Activated CD4-positive, alpha-beta T cell treated with anti-CD3 and anti-CD28 coated beads, Interleukin-2, amount 50 U/mL, for 24 hours (primary cell): ENCODE results near the gene TMEM247.
"Not testable (repeated sequence)": the region's sequence is repeated elsewhere in the genome, so short reads cannot be mapped to it uniquely, and the experiment has no call there.

Experiments used
- DNase-seq, 2 donors: peaks; one replicate each; pipeline ENCODE4 v3.0.0-alpha.2; 2020; ENCODE audit warnings: low read depth in 1 of 2, low spot score in 1 of 2

TMEM247 gene

DNA sequence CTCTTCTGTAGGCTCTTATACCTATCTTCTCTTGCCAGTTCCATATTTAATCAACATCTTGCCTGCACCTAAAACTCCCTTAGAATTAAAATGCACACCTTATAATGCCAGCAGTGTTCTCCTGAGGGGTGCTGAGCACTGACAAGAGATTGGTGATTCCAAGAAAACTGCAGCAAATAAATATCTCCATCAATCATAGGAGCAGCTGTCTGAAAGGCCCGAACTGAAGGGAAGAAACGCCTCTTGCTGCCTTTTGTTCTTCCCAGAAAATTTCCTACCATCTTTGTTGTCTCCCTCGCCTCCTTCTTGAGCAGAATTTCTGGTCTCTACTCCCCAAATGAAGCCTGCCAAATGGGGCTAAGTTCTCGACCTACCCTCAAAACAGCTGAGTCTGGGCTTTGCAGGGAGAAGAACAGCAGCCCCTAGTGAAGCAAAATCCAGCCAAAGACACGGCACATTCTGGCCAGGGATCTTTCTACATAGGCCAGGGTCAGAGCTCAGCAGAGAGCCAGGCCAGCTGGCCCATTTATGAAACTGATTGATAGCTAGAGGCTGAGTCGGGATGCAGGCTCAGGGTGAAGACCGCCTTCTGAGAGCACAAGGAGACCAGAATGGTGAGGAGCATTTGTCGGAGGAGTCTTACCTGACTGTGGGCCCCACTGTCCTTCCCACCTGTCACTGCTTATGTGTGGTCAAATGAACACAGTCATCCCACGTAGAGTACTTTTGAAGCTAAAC, 20.4 kb upstream of the TMEM247 start:
- no peak for DNase-seq

DNA sequence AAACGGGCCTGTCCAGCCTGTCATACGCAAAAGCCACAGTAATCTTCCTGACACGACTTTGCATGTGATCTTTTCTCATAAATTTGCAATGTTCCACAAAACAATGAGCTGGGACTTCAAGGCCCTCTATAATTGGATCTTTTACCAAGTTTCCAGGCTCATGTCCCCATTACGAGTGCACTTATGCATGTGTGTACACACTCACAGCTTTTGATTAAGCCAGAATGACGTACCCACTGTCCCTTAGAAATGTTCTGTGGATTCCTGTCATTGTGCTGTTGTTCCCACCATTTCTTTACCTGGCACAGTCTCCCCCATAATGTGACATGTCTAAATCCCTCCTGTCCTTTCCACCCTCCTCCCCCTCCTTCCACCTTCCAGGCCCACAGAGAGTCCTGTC, 19.7 kb upstream of the TMEM247 start:
- DNase-seq: no peak

DNA sequence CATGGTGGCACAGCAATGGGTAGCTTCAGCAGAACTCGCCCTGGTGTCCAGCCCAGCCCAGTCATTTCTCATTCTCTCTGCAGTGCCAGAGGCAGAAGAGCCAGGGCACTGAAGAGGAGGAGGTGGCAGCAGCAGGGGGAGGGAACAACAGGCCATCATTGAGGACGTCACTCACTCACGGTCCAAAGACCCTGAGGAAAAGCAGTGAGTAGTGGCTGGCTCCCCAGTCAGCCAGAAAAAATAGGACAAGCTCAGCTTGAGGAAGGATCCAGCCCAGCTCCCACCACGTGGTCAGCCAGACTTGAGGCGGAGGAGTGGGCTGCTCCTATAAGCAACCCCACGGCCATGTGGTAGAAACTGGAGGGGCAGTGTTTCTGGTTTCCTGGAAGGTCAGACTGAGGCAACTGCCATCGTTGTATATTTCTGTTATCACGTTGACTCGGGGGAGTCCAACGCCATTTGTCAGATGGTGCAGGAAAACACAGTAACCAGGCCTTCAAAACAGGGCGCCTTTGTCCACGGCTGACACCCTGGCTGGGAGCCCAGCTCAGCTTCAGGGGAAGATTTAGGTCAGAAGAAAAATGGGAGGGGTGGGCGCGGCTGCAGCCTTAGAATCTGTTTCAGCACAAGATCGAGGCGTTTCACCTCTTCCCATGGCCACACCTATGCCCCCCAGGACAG, 19.0 kb upstream of the TMEM247 start:
- no peak for DNase-seq

DNA sequence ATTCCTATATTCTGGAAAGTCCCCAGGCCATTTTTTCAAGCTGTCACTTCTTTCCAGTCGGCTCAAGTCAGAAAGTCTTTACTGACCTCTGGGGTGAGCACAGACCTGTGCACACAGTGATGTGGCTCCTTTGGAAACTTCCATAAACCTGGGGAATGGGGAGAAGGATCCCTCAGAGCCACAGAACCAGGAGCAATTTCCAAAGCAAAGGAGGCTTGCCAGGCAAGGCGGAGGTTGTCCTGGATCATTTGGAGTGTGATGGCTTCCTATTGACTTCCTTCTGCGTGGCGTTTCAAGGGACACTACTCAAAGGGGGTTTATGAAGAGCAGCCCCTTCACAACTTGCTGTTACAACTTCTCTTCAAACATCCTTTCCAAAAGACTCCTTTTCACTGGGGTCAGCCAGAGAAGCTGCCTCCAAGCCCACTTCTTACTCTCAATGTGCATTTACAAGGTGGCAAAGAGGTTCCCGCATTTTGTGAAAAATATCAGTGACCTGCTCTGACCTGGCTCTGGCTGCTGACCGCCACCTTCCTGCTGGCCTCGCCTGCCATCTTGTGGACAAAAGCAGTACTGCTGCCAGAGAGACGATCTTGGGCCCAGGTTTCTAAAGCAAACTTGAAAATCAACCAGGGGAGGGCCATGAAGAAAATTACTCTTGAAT, 18.2 kb upstream of the TMEM247 start:
- DNase-seq: peak; percentile 55 to 66

DNA sequence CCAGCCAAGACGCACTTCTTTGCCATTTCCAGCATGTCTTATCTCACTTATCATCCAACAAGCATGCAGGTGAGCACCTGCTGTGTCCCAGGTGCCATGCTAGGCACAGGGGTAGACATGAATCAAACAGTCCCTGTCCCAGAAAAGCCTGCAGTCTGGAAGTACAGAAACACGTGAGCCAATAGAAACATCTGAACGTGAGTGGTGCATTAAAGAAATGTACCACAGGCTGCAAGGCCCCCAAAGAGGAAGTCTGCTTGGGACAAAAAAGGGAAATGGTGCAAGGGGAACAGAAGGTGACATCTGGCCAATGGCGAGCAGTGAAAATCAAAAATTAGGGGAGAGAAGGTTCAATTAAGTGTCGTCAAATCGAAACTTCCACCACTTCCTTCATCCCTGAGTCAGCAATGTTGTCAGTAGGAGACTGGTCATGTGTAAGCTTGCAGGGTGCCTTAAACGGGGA, 17.6 kb upstream of the TMEM247 start:
- no peak for DNase-seq

DNA sequence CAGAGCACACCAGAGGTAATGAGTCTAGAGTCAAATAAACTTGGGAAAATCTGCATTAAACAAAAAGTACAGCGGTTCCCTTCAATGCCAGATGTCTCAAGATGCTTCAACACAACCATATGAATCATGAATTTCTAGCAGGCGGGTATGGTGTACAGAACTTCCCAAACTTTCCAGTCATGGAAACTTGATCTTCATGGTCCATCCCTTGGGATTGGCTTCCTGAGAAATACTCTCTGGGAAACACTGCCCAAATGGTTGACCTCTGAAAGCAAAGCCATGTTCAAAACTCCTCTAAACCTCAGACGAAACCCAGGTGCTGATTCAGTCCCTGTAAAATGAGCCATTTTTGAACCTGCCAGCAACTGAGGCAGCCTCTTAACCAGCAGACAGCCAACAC, 16.4 kb upstream of the TMEM247 start:
- no peak for DNase-seq

DNA sequence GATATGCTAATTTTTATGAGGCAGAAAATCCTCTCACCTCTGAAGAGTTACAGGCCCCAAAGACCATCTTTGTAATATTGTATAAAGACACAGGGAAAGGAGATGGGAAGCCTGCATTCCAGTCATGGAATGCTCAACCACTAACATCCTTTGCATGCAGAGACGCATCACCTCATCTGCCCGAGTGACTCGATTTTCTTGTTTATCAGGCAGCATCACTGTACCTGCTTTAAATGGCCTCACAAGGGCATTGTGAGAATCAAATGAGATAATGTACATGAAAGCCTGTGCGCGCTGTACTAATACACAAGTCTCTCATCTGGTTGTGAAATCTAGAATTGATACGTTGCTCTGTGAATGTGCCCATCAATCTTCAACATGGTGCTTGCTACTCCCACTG, 10.2 kb upstream of the TMEM247 start:
- DNase-seq: no peak

DNA sequence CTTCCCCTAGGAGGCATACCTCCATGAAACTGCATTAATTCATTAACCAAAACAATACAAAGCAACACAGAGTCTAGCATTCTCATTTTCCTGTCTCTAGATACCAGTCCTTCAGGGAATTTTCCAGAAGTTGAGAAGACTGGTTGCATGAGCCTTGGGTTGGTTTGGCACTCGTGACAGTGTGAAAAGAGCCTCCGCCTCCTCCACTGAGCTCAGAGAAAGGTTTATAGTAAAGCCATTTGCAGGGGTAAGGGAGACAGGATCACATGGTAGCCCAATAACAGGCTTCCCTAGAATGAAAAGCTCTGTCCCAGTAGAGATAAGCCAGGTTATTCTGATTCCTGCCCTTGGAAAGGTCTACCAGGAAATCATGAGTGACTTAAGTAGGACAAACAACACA, 9.7 kb upstream of the TMEM247 start:
- no peak for DNase-seq

DNA sequence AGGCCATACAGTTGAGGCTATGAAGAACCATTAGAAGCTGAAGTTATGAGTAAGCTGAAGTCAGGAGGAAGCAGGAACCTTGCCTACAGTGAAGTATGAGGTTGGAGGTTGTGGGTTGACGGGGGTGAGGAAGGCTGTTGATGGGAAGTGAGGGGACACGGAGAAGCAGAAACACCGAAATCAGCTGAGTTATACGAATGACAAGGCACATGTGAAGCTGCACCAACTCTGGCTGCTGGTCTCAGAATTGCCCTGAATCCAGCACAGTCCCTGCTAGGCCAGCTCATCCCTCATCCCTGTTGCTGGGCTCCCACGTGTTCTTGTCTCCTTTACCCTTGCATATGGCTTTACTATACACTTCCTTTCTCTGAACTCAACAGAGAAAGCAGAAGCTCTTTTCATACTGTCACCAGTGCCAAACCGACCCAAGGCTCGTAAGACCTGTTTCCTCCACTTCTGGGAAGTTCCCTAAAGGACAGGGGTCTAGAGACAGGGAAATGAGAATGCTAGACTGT, 9.2 kb upstream of the TMEM247 start:
- DNase-seq: no peak

DNA sequence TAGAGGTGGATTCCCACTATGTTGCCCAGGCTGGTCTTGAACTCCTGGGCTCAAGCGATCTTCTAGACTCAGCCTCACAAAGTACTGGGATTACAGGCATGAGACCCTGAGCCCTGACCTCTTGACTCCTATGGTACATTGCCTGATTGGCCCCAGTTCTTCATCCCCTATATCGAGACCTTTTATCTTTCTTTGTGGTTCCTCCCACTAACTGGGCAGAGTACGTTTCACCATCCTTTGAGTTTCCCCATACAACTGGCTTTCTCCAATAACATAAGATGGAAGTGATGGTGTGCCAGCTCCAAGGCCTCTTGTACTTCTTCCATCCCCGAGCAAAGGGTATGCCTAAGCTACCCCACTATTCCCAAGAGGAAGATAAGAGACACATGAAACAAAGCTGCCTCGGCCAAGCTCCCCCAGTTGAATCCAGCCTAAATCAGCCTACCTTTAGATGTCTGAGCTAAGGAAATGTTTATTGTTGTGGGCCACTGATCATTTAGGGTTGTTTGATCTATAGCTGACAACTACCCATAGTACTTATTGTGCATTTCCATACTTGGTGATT, 8.3 kb upstream of the TMEM247 start:
- DNase-seq: no peak

DNA sequence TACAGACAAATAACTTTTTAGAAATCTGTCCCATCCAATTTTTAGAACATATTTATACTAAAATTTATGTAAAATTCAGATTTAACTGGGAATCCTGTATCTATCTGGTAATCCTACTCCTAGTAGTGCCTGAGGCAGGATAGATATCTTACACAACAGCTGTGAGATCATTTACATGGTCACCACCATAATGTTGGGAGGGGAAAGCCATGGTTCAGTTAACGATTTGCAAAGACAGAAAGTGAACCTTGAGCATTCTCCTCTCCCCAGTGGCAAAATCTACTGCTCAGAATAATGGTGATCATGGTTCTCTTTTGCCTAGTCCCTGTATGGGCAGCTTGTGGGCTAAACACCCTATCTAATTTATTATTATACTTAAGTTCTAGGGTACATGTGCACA, 7.7 kb upstream of the TMEM247 start:
- DNase-seq: no peak

DNA sequence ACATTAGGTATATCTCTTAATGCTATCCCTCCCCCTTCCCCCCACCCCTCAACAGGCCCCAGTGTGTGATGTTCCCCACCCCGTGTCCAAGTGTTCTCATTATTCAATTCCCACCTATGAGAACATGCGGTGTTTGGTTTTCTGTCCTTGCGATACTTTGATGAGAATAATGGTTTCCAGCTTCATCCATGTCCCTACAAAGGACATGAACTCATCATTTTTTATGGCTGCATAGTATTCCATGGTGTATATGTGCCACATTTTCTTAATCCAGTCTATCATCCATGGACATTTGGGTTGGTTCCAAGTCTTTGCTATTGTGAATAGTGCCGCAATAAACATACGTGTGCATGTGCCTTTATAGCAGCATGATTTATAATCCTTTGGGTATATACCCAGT, 7.2 kb upstream of the TMEM247 start:
- not testable (repeated sequence) for DNase-seq

DNA sequence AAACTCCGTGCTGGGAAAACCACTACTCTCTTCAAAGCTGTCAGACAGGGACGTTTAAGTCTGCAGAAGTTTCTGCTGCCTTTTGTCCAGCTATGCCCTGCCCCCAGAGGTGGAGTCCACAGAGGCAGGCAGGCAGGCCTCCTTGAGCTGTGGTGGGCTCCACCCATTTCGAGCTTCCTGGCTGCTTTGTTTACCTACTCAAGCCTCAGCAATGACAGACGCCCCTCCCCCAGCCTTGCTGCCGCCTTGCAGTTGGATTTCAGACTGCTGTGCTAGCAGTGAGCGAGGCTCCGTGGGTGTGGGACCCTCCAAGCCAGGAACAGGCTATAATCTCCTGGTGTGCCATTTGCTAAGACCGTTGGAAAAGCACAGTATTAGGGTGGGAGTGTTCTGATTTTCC, 1.9 kb upstream of the TMEM247 start:
- not testable (repeated sequence) for DNase-seq

DNA sequence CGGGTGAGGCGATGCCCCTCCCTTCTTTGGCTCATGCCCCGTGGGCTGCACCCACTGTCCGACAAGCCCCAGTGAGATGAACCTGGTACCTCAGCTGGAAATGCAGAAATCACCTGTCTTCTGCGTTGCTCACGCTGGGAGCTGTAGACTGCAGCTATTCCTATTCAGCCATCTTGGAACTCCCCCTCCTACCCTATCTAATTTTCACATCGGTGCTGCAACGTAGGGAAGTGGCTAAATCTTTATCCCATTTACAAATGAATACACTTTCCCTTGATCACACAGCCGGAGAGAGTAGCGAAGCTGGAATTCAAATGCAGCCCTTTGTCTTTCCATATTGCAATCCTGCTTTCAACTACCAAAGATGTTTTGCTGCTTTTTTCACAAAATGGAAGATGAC, 1.4 kb upstream of the TMEM247 start:
- DNase-seq: no peak

DNA sequence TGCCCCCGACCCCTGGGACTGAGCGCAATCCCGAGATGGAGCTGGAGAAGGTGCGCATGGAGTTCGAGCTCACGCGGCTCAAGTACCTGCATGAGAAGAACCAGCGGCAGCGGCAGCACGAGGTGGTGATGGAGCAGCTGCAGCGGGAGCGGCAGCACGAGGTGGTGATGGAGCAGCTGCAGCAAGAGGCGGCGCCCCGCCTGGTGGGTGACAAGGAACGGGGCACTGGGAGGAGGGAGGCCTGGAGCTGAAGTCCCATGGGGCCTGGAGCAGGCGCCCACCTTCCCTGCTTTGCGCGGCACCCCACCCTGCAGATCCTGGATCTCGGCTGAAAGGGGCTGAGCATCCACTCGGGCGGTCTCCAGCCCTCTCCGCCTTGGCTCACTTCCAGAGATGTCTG, 1.2 kb downstream of the TMEM247 start:
- DNase-seq: no peak

DNA sequence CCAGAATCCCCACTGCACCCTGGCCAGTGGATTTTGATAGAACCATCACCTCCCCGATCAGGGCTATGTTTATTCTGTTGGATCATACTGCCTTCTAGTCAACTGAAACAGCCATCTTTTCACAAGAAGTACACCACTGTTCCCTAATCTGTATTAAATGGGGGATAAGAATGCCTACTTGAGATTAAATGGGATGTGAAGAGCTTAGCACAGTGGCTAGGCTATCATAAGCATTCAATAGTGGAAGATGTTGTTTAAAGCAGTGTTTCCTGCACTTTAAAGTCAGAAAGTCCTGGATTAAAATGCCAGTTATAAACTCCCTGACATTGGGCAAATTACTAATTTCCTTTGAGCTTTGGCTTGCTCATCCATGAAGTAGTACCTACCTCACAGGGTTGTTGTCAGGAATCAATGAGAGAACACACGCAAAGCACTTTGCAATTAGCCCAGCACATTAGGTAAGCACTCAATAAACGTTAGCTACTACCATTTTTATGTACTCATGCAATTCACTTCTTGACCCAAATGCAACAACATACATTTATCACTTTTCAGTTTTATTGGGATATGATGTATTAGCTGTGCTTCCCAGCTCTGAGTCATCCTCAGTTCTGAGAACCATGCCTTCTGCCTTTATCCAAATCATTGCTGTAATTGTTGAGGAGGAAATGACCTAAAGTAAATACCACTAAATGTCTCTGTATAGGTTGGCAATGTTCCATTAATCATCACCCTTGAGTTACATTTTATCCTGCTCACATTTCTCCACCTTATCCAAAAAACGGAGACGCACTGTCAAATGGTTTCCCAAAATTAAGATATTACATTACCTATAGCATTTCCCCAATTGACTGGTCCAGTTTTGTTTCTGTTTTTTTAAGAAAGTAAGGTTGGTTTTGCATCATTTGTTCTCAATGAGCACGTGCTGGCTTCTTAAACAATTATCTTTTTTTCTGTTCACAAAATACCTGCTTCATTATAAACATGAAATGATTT, 2.1 kb downstream of the TMEM247 start:
- DNase-seq: no peak

DNA sequence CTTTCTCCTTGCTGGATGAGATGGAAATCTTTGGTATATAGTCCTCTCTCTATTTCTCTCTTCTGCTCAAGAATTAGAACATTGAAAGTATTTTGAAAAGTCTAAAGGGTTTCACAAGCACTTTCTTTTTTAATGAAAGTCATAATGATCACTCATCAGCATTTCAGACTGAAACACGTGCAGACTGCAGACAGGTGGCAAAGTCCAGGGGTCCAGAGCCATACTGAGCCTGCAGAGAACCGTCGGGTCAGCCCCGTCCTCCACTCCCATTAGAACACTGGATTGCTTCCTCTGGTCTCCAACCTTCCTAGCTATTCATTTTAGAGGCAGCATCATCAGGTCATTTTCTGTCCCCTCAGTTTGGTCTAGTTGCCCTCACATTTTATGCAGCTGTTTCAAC, 3.1 kb downstream of the TMEM247 start:
- no peak for DNase-seq

DNA sequence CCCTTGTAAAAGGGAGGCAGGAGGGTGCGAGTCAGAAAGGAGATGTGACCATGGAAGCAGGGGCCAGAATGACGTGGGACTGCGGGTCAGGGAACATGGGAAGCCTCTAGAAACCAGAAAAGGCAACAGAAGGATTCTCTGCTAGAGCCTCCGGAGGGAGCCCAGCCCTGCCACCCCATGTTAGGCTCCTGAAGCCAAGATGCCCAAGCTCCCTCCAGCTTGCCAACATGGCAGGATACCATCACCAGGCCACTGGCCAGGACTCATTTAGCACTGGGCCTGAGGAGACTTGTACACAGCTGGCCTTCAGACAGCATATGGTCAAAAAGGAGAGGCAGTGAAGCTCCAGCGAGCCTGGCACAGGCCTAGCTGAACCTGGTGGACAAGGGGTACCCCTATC, 5.6 kb downstream of the TMEM247 start:
- no peak for DNase-seq

DNA sequence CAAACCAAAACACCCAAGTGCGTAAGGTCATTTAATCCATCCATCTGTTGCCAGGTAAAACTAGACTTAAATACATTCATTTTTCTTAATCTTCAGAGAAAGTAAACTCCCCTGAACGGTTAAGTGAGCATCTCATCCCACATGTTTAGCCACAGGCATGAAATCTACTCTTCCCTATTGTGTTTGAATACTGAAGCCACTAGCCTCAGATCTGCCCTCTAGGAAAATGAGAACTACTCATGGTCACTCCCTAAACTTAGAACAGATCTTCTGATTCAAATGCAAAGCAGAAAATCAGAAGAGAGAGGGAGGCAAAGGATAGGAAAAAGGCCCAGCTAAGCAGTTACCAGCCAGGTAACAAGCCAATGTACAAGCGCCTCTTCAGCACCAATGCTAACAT, 7.1 kb downstream of the TMEM247 start:
- no peak for DNase-seq

DNA sequence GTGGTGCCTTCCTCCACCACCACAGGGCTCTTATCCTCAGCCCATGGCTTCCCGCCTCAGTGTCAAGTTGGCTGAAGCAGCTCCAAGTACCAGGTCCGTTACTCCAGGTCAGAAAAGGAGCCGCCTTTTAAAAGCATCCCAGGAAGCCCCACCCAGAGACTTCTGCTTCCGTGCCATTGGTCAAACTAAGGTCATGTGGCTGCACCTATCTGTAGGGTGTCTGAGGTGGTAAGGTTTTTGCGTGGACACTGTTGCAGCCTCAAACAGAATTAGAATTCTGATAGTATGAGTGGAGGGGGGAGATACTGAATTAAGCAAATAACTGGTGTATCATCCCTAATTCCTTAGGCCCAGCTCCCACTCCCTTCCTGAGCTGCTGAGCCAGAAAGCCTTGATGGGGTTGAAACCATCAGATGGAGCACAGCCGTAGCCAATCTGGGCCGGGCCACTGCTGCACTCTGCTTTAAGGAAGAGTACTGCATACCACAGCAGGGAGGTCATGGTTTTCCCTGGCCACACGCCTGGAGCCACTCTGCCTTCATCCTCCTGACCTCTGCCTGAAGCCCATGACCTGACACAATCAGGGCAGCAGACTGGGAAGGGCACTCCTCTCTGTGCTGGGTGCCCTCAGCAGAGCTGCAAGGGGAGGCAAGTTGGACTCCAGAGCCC, 8.4 kb downstream of the TMEM247 start:
- DNase-seq: no peak
